GM21825 (cell line): ENCODE results near the gene SFI1.
"Not testable (repeated sequence)": the region's sequence is repeated elsewhere in the genome, so short reads cannot be mapped to it uniquely, and the experiment has no call there.

ENCODE experiments used
- ATAC-seq: cut with Tn5 transposase; IDR thresholded peaks from one replicate; pipeline ENCODE4 v1.9.1; 2021; ENCODE audit warnings: mild to moderate bottlenecking, moderate library complexity; ENCODE audit not compliant: unreplicated experiment

SFI1 gene

GRCh38 chr22:31630331-31631329 is 134.3 kb downstream of the SFI1 start:
- ATAC-seq: peak; percentile 45

- ATAC-seq: no peak
These were observed 135.1 kb downstream of the SFI1 start for GRCh38 chr22:31631436-31631835.

- ATAC-seq: no peak
These were observed 139.4 kb downstream of the SFI1 start for GRCh38 chr22:31635638-31636306.

- ATAC-seq: peak; percentile 45
These were observed 141.1 kb downstream of the SFI1 start for GRCh38 chr22:31637447-31637890.

GRCh38 chr22:31637891-31638618 is 141.7 kb downstream of the SFI1 start:
- ATAC-seq: peak; percentile 40

GRCh38 chr22:31639436-31640039 is 143.2 kb downstream of the SFI1 start:
- ATAC-seq: no peak

- peak; percentile 55 for ATAC-seq
These were observed 150.1 kb downstream of the SFI1 start for GRCh38 chr22:31646186-31647019.

- no peak for ATAC-seq
These were observed 150.7 kb downstream of the SFI1 start for GRCh38 chr22:31647066-31647465.

GRCh38 chr22:31647523-31648320 is 151.4 kb downstream of the SFI1 start:
- no peak for ATAC-seq

GRCh38 chr22:31650391-31650790 is 154.1 kb downstream of the SFI1 start:
- no peak for ATAC-seq

GRCh38 chr22:31651664-31652063 is 155.3 kb downstream of the SFI1 start:
- ATAC-seq: no peak

GRCh38 chr22:31652088-31652487 is 155.8 kb downstream of the SFI1 start:
- no peak for ATAC-seq

GRCh38 chr22:31652911-31653684 is 156.8 kb downstream of the SFI1 start:
- no peak for ATAC-seq

GRCh38 chr22:31653944-31654343 is 157.6 kb downstream of the SFI1 start:
- ATAC-seq: no peak

- no peak for ATAC-seq
These were observed 158.1 kb downstream of the SFI1 start for GRCh38 chr22:31654408-31654807.

- ATAC-seq: no peak
These were observed 162.9 kb downstream of the SFI1 start for GRCh38 chr22:31659246-31659645.

- ATAC-seq: not testable (repeated sequence)
These were observed 164.6 kb downstream of the SFI1 start for GRCh38 chr22:31660860-31661341.
